Retinal pigment epithelial cell (primary cell): Measurements from ENCODE around the gene EML1.

Source experiments
- DNase-seq: peaks from one replicate; pipeline ENCODE4 v3.0.0-alpha.2; 2010; ENCODE audit warnings: low read depth
- H3K4me3 ChIP-seq: 2 replicates; pipeline ENCODE4 v1.5.1; 2011; ENCODE audit warnings: mild to moderate bottlenecking, low read length, control low read depth, moderate library complexity
- CTCF ChIP-seq: conservative IDR thresholded peaks from 2 replicates; pipeline ENCODE4 v1.5.1; 2011; ENCODE audit warnings: low read depth, low read length, control low read depth, inconsistent platforms

The EML1 gene

DNA sequence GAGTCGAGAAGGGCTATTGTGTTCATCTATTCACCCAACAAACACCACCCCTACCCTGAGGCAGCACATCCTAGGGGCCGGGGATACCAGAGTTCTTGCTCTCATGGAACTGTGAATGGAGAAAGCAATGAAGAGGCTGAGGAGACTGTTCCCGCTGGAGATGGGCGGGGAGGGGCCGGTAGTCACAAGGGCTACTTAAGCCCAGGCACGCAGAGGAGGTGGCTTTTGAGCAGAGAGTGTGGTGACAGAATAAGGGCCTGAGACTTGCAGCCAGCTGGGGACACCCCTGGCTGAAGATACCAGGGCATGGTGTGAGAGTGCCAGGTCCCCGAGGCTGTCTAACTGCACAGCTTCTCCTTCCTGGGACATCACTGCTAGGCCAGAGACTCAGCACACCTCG is 157.9 kb downstream of the EML1 start:
- no peak for TF ChIP-seq CTCF
- H3K4me3 ChIP-seq = no peak overlapping the region
- DNase-seq = no peak

GRCh38 chr14:99952039-99952438 is 158.8 kb downstream of the EML1 start:
- DNase-seq = no peak
- TF ChIP-seq CTCF = no peak
- H3K4me3 ChIP-seq = no peak overlapping the region

- no peak overlapping the region for H3K4me3 ChIP-seq
- DNase-seq = no peak
- TF ChIP-seq CTCF = no peak
These were observed 159.2 kb downstream of the EML1 start for GRCh38 chr14:99952453-99952852.

DNA sequence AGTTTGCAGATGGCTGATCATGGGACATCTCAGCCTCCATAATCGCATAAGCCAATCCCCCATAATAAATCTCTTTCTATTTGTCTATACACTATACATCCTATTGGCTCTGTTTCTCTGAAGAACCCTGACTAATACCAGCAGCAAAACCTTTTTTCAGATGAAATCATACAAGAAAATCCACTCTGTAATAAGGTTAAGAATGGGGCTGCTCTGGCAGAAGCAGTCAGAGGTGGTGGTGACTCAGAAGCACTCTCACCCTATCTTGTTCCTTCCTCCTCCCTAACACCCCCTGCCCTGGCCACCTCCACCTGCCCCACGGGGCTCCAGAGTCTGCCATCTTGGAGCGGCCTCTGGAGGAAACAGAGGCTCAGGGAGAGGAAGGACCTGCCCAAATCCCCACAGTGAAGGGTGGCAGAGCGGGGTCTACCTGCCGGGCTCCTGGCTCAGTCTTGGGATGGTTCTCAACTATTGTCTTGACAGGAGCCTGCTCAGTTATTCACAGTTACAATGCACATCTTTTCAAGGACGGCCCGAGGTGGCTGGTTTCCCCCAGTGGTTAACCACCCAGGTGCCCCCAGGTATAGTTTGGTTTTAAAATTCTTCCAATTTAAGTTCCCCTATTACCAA is 162.7 kb downstream of the EML1 start:
- TF ChIP-seq CTCF = no peak
- DNase-seq = no peak
- no peak overlapping the region for H3K4me3 ChIP-seq

- TF ChIP-seq CTCF = no peak
- no peak for DNase-seq
- H3K4me3 ChIP-seq = no peak overlapping the region
These were observed 165.2 kb downstream of the EML1 start for GRCh38 chr14:99958380-99958779.

- no peak overlapping the region for H3K4me3 ChIP-seq
- DNase-seq = no peak
- no peak for TF ChIP-seq CTCF
These were observed 168.8 kb downstream of the EML1 start for GRCh38 chr14:99961826-99962518.

DNA sequence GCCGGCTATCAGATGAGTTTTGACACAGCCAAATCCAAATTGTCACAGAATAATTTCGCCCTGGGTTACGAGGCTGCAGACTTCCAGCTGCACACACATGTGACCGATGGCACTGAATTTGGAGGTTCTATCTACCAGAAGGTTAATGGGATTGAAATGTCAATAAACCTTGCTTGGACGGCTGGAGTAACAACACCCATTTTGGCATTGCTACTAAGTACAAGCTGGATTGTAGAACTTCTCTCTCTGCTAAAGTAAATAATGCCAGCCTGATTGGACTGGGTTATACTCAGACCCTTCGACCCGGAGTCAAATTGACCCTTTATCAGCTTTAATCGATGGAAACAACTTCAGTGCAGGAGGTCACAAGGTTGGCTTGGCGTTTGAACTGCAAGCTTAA is 171.8 kb downstream of the EML1 start:
- no peak overlapping the region for H3K4me3 ChIP-seq
- DNase-seq = no peak
- TF ChIP-seq CTCF = no peak
